Jurkat, Clone E6-1 (cell line): Measurements from ENCODE around the gene TENM4.
"Not testable (repeated sequence)": the region's sequence is repeated elsewhere in the genome, so short reads cannot be mapped to it uniquely, and the experiment has no call there.

Experiments
- DNase-seq: peaks from one replicate; pipeline ENCODE4 v3.0.0-alpha.2; 2011; ENCODE audit warnings: low read depth, low spot score
- H3K4me3 ChIP-seq: 2 replicates; pipeline ENCODE4 v1.5.1; 2011; ENCODE audit warnings: mild to moderate bottlenecking, low read length, control low read depth, moderate library complexity

Gene TENM4

DNA sequence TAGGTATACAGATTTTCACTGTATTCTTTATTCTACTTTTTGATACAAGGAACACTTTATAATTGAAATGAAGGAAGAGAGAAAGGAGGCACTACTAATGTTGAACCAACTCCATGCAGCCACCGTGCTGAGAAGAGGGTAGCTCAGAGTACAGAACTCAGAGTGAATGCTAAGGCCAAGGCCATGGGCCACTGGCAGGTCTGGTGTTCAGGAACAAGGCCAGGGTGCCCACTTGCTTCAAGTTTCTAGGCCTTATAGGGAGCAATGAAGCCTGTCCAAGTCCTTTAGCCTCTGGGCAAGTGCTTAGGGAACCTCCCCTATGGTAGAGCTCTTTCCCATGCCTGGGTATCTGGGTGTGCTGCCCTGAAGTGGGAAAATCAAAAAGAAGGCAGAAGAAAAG lies 235.0 kb downstream of the TENM4 start:
- DNase-seq = no peak

DNA sequence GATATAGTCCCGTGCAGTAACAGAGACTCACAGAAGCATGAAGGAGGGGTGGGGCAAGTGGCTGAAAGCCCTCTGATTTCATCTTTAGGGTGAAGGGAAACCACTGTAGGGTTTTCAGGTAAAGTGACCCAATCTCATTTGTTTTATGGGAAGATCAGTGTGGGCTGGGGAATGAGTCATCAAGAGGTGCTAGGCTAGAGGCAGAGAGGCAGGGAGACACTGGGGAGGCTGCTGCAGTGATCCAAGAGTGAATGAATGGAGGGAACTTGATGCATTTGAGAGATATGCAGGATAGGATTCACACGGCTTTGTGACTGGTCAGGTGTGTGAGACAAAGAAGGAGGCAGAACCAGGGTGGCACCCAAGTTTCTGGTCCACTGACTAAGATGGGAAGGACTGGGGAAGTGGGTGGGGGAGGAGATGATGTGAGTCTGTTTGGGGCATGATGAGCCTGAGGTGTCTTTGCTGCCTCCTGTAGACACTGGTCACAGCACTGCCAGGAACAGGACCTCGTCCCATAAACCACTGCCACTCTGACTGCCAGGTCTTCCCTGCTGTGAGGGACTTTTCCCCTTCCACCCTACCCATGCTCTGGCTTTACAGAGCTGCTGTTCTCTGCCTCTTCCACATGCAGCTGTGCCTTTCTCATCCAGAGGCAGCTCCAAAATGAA lies 239.0 kb downstream of the TENM4 start:
- H3K4me3 ChIP-seq = no peak overlapping the region
- DNase-seq = no peak

More for the DNA sequence above, 235.0 kb downstream of the TENM4 start:
- H3K4me3 ChIP-seq = no peak overlapping the region

DNA sequence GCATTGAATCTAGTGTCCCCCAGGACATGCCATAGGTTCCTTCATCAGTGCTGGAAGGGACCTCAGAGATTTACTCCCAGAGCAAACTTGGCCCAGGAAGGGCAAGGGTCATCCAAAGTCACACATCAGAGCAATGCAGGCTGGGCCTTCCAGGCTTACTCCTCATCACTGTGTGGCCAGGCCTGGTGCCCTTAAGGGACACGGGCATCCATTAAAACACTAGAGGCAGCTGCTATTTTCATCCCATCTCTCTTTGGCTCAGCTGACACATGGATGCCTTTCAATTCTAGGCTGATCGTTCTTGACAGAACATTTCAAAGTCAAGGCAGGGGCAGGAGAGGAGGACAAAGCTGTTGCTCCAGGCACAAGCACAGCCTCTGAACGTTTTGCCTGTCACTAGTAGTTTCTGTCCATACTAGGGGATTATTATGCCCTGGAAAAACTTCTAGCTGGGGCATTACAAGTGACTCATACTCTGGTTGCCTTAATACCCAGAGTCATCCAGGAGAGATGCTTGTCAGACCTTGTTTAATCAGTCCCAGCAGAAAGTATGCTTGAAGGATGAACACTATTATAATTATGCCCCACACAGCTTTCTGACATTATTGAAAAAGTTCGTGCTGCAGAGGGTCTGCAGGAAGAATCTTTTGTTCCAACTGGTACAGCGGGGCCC lies 240.3 kb downstream of the TENM4 start:
- no peak overlapping the region for H3K4me3 ChIP-seq
- no peak for DNase-seq

DNA sequence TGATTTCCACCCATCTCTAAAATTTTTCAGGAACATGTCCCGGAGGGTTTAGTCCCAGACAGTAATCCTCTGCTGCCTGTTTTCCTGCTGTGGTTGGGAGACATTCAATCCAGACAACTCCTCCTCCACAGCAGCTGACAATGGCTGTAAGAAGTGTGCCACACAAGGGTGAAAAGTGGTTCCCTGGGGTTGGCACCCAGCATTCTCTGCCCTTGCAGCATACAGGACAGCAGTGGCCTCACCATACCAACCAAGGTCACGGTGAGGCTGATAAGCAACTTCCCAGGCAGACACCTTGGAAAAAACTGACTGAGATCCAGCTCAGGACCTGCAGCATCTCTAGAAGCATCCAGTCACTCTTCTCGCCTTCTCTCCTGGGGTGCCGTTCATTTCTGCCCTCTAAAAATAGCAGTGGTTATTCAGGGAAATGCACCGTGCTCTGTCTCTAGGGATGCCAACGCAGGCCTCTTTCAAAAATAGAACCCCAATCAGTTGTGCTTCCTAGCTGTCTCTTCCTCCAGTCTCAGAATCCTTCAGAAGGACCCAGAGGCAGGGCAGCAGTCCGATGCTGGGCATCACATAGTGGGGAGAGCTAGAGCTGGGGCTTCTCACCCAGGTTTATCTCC lies 241.0 kb downstream of the TENM4 start:
- no peak for DNase-seq
- H3K4me3 ChIP-seq = no peak overlapping the region

DNA sequence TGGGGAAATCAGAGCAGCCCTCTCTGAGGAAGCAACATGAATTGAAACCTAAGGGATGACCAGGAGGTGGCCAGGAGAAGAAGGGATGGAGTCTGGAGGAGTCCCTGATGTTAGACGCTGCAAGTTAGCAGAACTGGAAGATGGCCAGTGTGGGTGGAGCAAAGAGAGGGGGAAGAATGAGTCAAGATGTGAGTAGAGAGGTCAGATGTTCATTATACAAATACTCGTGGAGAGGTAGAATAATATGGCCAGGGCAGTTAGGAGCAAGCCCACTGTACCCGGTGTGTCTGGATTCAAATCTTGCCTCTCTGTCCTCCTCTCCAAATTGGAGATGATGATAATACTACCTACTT lies 242.0 kb downstream of the TENM4 start:
- DNase-seq = no peak

DNA sequence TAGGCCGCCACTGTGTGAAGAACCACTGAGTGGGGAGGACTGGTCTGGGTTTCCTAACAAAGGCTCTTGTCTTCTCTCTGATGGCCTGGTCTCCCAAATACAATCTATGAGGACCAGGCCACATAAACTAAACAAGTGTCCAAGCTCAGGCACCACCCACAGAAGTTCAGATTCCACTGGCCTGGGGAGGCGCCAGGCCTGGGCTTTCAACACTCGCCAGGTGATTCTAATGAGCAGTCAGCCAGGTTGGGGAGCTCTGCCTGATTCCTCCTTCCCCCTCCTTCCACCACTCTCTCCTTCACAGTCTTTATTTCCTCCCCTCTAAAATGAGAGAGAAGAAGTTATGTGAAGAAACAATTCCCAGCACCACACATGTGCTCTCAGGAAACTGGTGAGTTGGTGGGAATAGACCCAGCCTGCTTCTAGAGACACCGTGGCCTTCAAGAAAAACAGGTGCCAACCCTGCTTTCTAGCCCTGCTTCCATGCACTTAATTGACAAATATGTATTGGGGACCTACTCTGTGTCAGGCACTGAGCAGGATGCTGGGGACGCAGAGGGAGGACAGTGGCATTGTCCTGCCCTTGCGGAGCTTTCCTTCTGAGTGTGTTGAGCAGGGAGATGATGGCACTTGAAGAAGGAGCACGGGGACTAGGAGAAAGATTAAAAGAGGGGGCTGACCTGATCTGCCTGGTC lies 242.5 kb downstream of the TENM4 start:
- no peak for DNase-seq
- H3K4me3 ChIP-seq = no peak overlapping the region

More for the DNA sequence above, 242.0 kb downstream of the TENM4 start:
- no peak overlapping the region for H3K4me3 ChIP-seq

DNA sequence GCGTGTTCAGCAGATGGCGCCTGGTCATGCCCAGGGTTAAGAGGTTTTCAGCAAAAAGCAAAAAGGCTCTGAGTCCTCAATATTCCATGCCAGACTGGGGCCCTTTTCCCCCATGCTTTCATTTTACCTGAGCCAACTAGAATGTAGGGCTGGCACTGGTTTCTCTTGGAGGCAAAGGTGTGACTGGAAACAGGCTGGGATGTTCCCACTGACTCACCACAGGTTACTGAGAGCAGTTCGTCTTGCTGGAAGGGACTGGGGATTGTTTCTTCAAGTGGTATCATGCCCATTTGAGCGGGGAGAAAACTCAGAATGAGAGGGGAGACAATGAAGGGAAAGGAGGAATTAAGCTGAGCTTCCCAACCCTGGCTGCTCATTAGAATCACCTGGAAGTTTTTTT lies 243.9 kb downstream of the TENM4 start:
- DNase-seq = no peak
- no peak overlapping the region for H3K4me3 ChIP-seq

DNA sequence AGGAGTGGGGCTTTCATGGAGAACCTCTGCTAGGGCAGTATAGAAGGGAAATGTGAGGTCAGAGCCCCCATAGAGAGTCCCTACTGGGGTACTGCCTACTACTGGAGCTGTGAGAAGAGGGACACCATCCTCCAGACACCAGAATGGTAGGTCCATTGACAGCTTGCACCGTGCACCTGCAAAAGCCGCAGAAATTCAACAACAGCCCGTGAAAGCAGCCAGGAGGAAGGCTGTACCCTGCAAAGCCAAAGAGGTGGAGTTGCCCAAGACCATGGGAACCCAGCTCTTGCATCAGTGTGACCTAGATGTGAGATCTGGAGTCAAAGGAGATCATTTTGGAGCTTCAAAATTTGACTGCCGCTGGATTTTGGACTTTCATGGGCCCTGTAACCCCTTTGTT lies 245.6 kb downstream of the TENM4 start:
- no peak overlapping the region for H3K4me3 ChIP-seq
- no peak for DNase-seq

DNA sequence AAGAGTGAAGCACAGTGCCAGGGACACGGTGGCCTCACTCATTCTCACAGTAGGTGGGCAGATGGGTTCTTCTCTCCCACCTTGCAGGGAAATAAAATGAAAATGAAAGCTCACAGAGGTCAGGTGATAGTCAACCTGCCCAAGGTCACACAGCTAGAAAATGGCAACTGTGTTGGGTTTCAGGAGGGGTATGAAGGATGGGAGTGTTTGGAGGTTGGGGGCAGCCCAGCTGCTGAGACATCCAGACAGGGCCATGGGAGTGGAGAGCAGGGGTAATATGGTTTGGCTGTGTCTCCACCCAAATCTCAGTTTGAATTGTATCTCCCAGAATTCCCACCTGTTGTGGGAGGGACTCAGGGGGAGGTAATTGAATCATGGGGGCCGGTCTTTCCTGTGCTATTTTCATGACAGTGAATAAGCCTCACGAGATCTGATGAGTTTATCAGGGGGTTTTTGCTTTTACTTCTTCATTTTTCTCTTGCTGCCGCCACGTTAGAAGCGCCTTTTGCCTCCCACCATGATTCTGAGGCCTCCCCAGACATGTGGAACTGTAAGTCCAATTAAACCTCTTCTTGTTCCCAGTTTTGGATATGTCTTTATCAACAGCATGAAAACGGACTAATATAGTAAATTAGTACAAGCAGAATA lies 247.0 kb downstream of the TENM4 start:
- no peak for DNase-seq
- no peak overlapping the region for H3K4me3 ChIP-seq

DNA sequence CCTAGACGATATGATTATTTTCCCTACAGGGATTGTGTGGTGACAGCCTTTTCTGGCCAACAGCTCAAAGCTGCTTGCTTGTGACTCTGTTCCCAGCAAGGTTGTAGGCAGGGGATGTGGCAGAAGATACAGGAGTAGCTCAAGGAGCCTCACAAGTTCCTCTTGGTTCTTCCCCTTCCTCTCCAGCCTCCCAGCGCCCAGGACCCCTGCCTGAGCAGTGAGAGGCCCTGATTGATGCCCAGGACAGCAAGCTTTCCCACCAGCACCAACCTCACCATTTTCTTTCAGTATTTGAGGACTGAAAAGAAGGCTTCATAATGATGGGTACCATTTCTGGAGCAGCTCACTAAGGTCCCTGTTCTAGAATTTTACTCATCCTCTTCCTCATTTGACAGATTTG lies 248.0 kb downstream of the TENM4 start:
- no peak for DNase-seq
- no peak overlapping the region for H3K4me3 ChIP-seq

DNA sequence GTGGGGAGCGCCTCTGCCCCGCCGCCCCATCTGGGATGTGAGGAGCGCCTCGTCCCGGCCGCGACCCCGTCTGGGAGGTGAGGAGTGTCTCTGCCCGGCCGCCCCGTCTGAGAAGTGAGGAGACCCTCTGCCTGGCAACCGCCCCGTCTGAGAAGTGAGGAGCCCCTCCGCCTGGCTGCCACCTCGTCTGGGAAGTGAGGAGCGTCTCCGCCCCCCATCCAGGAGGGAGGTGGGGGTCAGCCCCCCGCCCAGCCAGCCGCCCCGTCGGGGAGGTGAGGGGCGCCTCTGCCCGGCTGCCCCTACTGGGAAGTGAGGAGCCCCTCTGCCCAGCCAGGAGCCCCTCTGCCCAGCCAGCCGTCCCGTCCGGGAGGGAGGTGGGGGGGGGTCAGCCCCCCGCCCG lies 249.1 kb downstream of the TENM4 start:
- H3K4me3 ChIP-seq, DNase-seq: not testable (repeated sequence)

DNA sequence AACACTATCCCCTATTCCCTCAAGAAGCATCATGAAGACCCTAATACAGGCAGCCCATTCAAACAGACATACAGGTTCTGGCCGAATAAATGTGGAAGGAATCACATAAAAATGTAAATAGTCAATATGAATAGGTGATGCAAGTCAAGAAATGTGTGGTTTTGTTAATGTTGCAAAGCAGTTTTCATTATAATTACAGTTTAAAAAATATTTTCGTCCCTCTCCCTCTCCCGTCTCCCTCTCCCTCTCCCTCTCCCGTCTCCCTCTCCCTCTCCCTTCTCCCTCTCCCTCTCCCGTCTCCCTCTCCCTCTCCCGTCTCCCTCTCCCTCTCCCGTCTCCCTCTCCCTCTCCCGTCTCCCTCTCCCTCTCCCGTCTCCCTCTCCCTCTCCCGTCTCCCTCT lies 250.3 kb downstream of the TENM4 start:
- DNase-seq, H3K4me3 ChIP-seq: not testable (repeated sequence)

DNA sequence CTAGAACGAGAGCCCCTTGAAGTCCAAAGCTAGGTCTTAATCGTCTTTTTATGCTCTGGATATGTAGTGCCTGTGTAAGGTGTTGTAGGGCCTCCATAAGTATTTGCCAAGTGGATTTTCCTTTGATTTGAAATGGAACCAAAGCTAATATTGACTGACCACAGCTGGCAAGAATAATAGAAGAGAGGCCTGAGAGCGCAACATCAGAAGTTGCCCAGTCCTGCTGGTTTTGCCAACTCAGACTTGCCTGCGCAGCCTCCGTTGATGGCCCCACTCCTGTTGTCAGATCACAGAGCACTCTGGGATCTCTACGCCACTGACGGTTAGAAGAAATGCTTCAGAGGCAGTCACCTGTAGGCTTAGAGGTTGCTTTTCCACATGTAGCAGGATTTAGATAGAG lies 251.2 kb downstream of the TENM4 start:
- no peak for DNase-seq
- no peak overlapping the region for H3K4me3 ChIP-seq

DNA sequence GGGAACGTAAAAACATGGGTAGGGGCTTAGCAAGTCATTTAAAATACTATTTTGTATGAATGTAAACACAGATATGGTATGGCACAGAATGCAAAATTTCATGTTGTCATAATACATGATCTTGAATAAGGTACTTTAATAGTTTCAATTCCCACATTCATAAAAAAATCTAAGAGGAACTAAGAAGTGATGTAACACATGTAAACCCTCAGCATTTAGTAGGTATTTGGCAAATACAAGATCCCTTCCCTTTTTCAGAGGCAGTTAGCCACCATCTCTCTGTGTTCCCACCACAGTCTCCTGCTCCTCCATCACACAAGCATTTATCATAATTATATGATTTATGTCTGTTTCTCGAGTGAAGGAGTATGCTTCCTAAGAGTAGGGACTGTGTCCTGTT lies 251.8 kb downstream of the TENM4 start:
- H3K4me3 ChIP-seq = no peak overlapping the region
- no peak for DNase-seq

DNA sequence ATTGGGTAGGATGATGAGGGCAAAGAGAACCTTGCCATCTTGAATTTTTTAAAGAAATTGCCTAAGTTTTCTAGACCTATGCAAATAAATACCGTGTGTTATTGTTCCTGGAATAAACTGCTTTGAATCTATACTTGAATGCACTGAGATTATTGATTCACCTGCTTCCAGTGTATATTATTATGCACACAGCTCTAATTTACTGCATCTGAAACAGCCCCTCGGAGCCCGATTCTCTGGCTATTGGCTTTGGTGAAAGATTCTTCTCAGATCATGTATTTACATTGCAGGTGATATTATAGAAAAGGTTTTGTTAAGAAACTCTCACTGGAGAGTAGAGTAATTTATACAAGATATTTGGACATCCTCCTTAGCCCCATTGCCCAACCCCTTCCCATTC lies 254.2 kb downstream of the TENM4 start:
- DNase-seq = no peak

DNA sequence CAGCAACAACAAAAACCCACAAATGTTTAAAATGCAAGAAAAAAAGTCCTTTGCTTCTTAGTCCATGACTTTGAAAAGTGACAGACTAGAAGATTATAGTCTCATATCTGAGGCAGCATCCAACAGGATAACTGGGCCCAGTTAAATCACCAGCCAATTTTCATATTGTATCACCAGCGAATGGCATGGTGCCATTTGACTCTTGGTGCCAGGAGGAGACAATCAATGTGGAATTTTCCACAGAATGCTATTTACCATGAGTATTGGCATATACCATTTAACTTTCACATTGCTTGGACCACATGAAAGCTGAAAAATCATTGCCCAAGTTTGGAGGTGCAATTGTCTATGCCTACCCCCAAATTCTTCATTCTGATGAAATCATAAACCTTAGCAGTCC lies 255.5 kb downstream of the TENM4 start:
- no peak for DNase-seq
- H3K4me3 ChIP-seq = no peak overlapping the region

More for the DNA sequence above, 254.2 kb downstream of the TENM4 start:
- no peak overlapping the region for H3K4me3 ChIP-seq

DNA sequence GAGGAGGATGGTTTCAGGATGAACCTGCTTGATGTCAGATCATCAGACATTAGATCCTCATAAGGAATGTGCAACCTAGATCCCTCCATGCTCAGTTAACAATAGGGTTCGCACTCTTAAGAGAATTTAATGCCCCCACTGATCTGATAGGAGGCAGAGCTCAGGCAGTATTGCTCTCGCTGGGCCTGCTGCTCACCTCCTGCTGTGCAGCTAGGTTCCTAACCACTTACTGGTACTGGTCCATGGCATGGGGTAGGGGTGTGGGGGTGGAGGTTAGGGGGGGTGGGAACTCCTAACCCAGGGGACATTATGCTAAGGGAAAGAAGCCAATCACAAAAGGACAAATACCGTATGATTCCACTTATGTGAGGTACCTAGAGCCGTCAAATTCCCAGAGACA lies 256.5 kb downstream of the TENM4 start:
- DNase-seq = no peak
- no peak overlapping the region for H3K4me3 ChIP-seq

DNA sequence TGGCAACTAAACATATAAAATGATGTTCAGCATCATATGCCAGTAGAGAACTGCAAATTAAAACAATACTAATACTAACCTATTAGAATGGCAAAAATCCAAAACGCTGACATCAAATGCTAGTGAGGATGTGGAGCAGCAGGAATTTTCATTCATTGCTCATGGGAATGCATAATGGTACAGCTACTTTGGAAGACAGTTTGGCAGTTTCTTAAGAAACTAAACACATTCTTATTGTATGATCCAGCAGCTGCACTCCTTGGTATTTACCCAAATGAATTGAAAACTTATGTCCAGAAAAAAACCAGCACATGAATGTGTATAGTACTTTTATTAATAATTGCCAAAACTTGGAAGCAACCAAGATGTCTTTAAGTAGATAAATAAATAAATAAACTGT lies 258.0 kb downstream of the TENM4 start:
- no peak for DNase-seq
- no peak overlapping the region for H3K4me3 ChIP-seq

DNA sequence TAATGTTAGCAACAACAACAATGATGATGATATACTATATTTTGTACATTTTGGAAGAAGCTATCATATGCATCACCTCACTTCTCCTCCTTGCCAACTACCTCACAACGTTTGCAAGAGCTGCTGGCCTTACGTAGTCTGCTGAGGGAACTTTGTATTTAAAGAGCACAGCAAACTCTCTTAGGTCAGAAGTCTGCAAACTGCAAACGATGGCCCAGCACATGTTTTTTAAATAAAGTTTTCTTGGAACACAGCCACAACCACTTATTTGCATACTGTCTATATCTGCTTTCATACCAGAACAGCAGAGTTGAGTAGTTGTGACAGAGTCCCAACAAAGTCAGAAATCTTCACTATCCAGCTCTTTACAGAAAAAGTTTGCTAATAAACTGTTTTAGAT lies 261.7 kb downstream of the TENM4 start:
- no peak overlapping the region for H3K4me3 ChIP-seq
- no peak for DNase-seq
